ENCODE results near the gene RAD23B. TPM values are rescaled to one million over a fixed set of nuclear protein-coding genes. Genes with fewer than 3 reads are reported as not detected.

RAD23B gene
- total RNA-seq, 1 experiment from 2014 or later, result 114 TPM

- TF ChIP-seq REST (IDR thresholded peaks at IDR 0.05; ENCODE audit: insufficient read depth in 1 of 2, low read depth in 2 of 2, low read length in 1 of 2), result no peak
- TF ChIP-seq POLR2AphosphoS5 (IDR thresholded peaks at IDR 0.05; ENCODE audit: low read depth, low read length), result no peak
- TF ChIP-seq TCF7L2 (IDR thresholded peaks at IDR 0.05; ENCODE audit: low read depth, low read length), result no peak
- Histone ChIP-seq H3K9me3 (ENCODE audit: control insufficient read depth, insufficient read depth, low read depth, low read length) (no peaks in the 10 kb centered on the region), H3K4me3 (ENCODE audit: low read depth in 2 of 2, low read length in 2 of 2) (no peak overlapping the region), H3K36me3 (ENCODE audit: control insufficient read depth, insufficient read depth, low read length) (no peaks in the 10 kb centered on the region; the same call in 1 of the 2 replicates), H3K4me1 (ENCODE audit: control insufficient read depth, insufficient read depth, low read length) (peaks cover 24% of the 10 kb centered on the region), H3K27ac (ENCODE audit: low read length) (no peak overlapping the region), H3K27me3 (ENCODE audit: control insufficient read depth, insufficient read depth, low read length) (no peaks in the 10 kb centered on the region)
- DNase-seq (ENCODE audit: low read depth, low spot score) (no peak), ATAC-seq (no peak)
- POLR2A ChIA-PET, result no interaction called here
- CTCF ChIA-PET, result no interaction called here
- in situ Hi-C loops (cut with HindIII; ENCODE audit: low pct_unique_long_range_greater_than_20kb, low sequenced_read_pairs) (no loop called here), intact Hi-C loops (cut with micrococcal nuclease; ENCODE audit: unreplicated experiment) (no loop called here)
- BruUV-seq (replicated peaks), result no TSS peak
These were observed 9.9 kb downstream of the RAD23B start for GRCh38 chr9:107292821-107293542.

GRCh38 chr9:107293543-107294085, 10.5 kb downstream of the RAD23B start:
- in situ Hi-C loops (cut with HindIII; ENCODE audit: low pct_unique_long_range_greater_than_20kb, low sequenced_read_pairs) (no loop called here), intact Hi-C loops (cut with micrococcal nuclease; ENCODE audit: unreplicated experiment) (no loop called here)
- Histone ChIP-seq H3K27me3 (ENCODE audit: control insufficient read depth, insufficient read depth, low read length) (no peaks in the 10 kb centered on the region), H3K9me3 (ENCODE audit: control insufficient read depth, insufficient read depth, low read depth, low read length) (no peaks in the 10 kb centered on the region), H3K27ac (ENCODE audit: low read length) (no peak overlapping the region), H3K4me1 (ENCODE audit: control insufficient read depth, insufficient read depth, low read length) (peaks cover 17% of the 10 kb centered on the region), H3K36me3 (ENCODE audit: control insufficient read depth, insufficient read depth, low read length) (no peaks in the 10 kb centered on the region; the same call in 1 of the 2 replicates), H3K4me3 (ENCODE audit: low read depth in 2 of 2, low read length in 2 of 2) (no peak overlapping the region)
- ChIA-PET POLR2A (no interaction called here), CTCF (no interaction called here)
- TF ChIP-seq CTCF (IDR thresholded peaks at IDR 0.05) (no peak), SIN3A (IDR thresholded peaks at IDR 0.05; ENCODE audit: borderline replicate concordance, insufficient read depth, low read depth, low read length) (no peak), POLR2AphosphoS5 (IDR thresholded peaks at IDR 0.05; ENCODE audit: low read depth, low read length) (no peak), REST (IDR thresholded peaks at IDR 0.05; ENCODE audit: insufficient read depth in 1 of 2, low read depth in 2 of 2, low read length in 1 of 2) (no peak)
- BruUV-seq (replicated peaks), result no TSS peak
- no peak for DNase-seq (ENCODE audit: low read depth, low spot score)
- no peak for ATAC-seq
